NOMO-1 (cell line): ENCODE results near the gene NCOA5.
A peak's percentile ranks its signal among the peaks of the same experiment; 100 is the strongest.

Experiments
- DNase-seq, 2 experiments: peaks; one replicate each; lab custom pipeline; 2025; ENCODE audit not compliant: unreplicated experiment in 2 of 2; lab: John Stamatoyannopoulos, UW

The NCOA5 gene

DNA sequence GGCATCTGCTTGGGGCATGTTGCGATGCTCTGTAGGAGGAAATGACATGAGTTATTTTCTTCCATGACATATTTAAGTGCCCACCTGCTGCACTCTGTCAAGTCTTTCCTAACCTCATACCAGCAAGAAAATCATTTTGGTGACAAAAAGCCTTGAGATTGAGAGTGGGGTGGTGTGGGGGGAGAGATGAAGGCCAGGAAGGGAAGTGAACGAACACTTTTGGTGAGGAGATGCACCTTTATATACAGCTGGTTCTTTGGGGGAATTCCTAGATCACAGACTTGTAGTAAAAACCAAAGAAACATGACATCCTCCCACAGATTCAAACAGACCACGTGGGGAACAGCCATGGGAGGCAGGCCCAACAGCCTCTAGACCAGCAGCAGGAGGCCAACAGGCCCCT lies 26.1 kb downstream of the NCOA5 start:
- DNase-seq, result no peak

DNA sequence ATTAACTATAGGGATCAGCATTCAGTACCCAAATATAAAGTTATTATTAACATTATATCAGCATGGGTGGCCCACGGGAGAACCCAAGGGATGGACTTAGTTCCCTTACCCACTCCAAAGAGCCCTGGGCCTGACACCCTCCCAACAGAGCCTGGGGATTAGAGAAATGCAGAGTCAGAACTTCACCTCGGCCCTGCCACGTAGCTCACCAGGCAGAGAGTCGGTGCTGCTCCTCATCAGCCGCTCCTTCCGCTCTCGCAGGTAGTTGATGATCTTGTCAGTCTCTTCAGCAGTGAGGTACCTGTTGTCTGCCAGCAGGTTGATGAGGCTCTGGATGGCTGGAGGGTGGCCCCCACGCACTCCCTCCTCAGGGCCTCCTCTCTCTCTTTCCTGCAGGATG lies 26.6 kb downstream of the NCOA5 start:
- DNase-seq, result no peak

DNA sequence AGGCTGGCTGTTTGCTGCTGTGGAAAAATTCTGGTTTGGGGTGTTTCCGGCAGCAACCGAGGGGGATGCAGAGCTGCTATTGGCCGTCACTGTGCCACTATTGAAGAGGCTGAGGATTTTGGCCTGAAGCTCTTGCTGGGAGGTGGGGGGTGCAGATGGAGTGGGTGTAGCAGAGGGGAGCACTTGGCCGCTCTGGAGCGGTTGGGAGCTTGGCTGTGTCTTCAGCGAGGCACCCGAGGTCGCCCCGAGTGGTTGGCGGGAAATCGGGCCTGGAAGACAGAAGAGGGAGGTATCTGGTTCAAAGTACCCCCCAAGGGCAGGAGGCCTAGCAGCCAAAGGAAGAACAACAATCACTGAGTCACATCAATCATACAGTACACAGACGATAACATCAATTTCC lies 27.1 kb downstream of the NCOA5 start:
- no peak for DNase-seq

DNA sequence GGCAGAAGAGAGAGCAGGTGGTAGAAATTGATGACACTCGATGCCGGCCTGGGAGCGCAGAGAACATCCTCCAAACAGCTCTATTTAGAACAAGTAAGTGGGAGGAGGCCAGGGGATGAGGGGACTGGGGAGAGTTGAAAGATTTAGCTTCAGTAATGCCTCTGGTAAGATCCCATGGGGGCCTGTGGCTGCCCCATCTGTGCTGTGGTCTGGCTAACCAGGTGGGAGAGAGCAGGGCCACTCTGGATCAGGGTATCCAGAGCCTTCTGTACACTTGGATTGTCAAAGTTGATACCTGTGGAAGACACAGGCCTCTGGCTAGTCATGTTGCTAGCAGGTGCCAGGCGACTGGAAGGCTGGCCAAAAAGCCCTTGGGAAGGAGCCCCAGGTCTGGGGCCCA lies 27.6 kb downstream of the NCOA5 start:
- DNase-seq, result no peak

DNA sequence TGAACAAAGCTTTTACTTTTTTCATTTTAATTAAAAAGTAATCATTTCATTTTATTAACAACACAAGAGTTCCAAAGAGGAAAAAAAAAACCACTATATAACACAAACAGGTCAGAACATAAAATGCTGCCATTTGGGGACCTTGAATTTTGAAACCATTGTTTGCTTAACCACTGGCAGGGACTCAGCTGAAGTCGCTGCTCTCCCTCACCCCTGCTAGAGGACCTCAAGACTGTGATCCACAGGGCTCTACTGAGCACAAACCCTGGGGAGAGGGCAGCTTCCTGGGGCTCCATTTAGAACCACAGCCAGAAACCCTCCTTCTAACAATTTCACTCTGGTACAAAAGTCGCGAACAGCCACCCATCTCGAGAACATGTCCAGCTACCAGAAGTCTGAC lies 28.8 kb downstream of the NCOA5 start:
- DNase-seq, result peak in 1 of 2 experiments; percentile 6

DNA sequence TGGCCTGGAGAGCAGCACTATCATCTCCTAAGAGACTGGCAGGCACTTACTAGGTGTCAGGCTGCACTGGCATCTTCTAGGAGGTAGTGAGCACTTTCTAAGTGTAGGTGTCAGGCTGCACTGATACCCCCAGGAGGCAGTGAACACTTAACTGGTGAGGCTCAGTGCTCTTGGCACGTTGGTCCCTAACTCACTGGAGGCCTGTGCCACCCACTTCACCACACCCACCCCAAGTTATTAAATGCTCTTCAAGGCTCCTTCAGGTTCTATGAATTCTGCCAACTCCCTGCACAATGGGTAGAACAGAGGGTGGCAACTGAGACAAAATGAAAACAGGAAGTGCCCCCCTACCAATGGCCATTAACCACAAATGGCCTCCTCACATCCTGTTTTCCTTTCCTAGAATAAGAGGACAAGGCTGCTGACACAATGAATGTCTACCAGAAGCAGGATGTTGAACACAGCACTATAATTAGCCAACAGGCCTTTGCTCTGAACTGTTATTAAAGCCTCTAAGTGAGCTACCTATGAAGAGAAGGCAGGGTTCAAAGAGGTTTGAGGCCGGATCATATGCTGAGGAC lies 29.4 kb downstream of the NCOA5 start:
- DNase-seq, result peak; percentile 23 to 76

DNA sequence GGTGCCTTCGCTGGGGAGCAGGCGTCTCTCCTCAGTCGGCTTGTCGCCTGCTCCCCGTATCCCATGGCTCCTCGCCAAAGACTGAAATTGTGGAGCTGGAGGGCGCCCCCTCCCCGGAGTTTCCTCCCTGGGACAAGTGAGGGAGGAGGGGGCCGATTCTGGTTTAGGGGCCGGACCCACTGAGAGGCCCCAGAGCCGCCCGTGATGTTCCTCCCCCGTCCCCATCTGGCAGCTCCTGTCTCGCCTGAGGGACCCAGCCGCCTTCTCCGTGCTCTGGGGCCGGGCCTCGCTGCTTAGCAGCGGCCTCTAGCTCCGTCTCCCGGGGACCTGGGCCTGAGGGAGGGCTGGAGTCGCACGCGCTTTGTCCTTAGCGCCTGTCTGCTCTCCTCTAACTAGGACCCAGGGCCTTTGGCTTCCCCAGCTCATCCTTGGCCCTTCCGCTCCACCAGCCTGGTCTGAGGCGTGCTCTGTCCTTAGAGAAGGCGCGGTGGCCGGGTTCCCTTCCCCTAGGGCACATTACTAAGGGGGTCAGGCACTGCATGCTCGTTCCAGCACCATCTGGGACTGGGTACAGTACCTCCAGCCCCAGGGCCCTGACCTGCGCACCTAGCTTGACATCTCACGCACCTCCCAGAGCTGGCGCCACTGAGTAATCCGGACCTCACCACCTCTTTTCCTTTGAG lies 31.0 kb downstream of the NCOA5 start:
- DNase-seq, result no peak

DNA sequence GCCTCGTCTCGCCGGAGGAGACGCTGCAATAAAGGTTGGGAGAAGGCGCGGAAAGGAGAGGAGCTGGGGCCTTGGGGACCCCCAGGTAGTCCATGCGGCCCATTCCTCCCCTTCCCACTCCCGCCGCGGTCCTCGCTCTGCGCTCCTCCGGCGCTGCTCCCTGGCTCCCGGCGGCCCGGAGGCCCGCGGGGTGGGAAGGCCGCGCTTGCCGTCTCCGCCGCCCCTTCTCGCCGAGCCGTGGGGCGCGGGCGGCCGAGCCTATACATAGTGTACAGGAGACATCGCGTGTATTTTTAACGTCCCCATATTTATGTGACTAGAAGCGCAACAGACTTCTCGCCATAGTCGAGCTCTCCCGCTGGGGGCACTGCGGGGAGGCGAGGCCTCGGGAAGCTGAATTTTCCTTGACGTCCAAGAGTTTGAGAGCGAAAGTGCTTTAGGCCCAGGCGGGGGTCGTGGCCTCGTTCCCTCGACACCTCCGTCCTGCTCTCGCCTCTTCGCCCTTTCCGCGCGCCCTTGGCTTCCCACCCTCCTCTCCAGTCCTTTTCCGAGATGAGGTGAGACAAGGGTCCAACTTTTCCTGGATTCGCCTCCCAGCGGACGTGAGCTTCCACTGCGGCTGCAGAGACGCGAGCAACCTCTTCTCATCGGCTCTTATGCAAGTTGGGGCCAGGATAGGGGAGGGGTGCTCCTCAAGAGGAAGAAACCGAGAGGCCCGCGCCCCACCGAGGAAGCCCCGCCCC lies 31.7 kb downstream of the NCOA5 start:
- DNase-seq, result peak; percentile 56 to 72

DNA sequence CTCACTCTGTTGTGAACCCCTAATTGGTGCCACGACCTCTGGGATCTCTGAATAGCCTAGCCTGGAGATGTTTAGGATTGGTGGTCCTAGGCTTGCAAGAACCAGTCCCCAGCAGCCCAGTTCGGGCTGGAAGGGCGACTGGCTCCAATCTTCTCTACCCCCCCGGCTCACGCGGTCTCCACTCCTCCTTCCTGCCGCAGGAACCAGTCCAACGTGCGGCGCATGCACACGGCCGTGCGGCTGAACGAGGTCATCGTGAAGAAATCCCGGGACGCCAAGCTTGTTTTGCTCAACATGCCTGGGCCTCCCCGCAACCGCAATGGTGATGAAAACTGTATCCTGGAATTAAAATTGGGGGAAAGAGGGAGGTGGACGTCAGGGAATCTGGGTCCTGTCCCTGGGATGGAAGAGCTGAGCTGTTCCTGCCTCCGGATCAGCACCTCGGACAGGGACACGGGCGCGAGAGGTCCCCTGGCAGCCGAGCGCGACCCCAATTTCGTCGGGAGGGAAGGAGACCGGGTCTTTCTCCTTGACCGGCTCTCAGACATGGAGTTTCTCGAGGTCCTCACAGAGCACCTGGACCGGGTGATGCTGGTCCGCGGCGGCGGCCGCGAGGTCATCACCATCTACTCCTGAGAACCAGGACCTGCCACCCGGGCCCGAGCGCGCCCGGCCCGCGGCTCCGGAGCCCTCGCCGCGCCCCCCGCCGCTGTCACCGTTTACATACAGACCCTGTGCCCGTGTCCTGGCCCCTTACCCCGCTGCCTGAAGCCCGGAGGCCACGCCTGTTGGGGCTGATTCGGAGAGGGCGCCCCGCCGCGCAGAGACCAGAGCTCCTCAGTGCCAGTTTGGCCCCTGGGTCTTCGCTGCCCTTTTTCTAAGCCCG lies 32.5 kb downstream of the NCOA5 start:
- DNase-seq, result no peak

DNA sequence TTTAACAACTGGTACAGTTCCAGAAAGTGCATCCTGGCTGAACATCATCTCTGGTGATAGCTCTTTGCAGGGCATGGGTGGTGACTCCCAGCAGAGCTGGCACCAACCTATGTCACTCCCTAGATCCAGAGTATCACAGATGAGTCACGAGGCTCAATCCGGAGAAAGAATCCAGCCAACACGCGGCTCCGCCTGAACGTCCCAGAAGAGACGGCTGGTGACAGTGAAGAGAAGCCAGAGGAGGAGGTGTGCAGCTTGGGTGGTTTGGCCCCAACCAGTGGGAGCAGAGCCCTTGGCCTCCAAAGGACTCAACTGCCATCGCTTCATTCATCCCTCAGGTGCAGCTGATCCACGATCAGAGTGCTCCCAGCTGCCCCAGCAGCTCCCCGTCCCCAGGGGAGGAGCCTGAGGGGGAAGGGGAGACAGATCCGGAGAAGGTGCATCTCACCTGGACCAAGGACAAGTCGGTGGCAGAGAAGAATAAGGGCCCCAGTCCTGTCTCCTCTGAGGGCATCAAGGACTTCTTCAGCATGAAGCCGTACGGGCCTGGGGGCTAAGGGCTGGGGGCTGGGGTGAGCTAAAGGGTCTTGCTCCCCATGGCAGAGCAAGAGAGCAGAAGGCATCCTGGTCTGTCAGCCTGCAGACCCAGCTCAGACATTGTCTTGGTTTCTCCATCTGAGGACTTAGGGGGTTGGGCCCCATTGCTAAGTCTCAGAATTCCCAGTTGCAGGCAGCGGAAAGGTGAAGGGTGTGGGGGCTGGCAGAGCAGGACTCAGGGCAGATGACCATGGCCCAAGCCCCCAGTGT lies 33.5 kb downstream of the NCOA5 start:
- no peak for DNase-seq

DNA sequence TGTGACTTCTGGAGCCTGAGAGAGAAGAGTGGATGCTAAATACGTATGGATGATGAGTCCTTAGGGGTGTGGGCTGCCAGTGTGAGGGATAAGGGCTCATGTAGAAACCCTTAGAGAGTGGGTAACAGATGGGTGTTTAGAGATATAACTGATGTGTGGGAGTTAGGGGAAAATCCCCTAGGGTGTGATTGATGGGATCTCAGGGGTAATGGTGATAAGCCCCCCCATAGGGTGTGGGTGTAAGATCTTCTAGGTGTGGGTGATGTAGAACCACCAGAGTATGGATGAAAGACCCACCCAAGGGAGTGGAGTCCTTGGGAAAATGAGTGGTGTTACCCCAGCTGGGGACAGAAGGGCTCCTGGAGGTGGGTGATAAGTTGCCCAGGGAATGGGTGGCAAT lies 34.5 kb downstream of the NCOA5 start:
- DNase-seq, result no peak

DNA sequence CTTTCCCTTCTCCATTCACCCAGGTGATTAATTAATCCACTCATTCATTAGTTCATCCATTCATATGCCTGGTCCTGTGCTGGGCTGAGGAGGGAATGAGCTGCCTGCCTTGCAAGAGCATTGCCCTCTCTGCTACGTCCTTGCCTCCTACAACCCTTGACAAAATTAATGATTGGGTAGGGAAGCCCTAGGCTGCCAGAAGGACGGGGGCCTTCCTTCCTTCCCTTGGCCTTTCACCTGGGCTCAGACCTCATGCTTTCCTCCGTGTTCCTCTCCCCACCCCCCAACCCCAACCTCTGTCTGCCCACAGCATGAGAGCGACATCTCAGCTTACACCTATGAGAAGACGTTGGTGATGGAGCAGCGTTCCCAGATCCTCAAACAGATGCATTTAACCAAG lies 35.2 kb downstream of the NCOA5 start:
- no peak for DNase-seq

DNA sequence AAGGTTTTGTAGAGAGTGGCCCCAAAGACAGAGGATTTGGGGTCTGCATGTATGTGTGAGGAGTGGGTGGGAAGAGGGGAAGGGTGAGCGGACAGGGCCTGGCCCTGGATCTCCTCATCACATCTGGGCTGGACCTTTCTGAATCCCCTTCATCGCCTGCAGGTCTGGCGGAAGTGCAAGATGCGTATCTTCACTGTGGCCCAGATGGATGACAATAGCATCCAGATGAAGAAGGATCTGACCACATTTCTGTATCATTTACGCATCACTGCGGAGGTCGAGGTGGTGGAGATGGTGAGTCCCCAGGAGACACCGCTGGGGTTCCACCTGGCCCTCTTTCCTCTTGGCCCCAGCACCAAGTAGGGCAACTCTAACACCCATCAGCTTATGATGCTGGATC lies 36.3 kb downstream of the NCOA5 start:
- no peak for DNase-seq

DNA sequence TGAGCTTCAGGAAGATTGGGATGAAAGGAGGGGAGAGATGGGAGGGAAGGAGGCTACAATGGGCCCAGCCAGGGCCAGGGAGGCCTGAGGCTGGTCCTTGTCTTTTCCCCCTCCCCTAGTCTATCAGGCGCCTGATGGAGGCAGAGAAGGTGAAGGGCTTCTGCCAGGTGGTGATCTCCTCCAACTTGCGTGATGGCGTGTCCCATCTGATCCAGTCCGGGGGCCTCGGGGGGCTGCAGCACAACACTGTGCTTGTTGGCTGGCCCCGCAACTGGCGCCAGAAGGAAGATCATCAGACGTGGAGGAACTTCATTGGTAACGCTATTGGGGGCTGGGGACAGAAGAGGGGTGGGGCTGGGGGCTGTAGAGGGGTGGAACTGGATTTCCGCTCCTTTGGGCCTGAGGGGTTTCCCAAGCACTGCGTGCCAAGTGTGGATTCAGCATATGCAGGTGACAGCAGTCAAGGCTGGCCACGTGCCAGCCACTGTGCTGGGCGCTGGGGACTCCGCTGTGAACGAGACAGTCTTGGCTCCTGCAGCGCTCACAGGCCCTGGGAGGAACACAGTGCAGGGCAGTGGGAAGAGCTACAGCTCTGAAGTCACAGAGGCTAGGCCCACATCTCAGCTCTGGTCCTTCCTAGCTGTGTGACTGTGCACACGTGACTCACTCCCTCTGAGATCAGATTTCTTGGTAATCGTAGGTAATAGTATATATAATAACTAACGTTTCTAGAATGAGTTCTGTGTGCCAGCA lies 38.0 kb downstream of the NCOA5 start:
- no peak for DNase-seq

DNA sequence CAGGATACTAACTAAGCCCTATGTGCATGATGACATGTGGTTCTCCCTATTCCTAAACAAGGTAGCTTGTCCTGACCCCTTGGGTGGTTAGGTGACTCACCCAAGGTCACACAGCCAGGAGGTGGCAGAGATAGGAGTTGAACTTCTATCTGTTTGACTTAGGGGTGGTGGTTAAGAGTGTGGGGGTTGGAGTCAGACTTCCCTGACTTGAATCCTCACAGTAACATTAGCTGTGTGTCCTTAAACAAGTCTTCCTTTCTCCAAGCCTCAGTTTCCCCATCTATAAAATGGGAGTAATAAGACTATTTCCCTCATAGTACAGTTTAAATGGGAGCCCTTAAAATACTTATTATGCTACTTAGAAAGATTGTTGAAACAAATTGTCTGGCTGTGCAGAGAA lies 38.9 kb downstream of the NCOA5 start:
- no peak for DNase-seq

DNA sequence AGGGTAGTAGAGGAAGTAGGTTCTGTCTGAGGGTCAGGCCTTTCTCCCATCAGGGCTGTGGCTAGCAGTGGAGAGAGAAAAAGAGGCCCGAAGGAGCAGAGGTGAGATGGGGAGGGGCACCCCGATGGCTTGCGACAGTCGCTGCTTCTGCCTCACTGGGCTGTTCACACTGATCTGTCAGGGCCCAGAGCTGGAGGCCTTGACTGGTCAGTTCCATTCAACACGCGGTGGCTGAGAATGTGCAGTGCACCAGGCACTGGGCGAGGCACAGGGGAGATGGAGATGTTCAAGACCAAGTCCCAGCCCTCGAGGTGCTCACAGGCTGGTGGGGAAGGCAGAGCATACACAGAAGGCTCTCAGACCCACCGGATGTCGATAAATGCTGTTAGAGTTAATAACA lies 39.3 kb downstream of the NCOA5 start:
- DNase-seq, result no peak

DNA sequence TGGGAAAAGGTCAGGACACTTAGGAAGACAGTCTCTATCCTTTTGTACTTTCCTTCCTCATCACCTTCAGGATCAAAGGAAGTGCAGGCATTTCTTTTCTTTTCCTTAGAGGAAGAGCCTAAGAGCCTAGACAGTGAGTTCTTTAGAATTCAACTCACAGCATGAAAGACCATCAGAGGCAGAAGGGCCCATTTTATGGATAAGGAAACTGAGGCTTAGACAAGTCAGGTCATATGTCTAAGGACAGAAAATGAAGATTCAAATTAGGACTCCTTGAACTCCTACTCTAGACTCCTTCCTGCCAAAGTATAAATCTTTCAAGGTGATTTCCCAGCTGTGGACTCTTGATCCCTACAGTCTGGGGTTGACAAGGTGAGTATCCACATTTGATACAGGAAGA lies 39.9 kb downstream of the NCOA5 start:
- no peak for DNase-seq

DNA sequence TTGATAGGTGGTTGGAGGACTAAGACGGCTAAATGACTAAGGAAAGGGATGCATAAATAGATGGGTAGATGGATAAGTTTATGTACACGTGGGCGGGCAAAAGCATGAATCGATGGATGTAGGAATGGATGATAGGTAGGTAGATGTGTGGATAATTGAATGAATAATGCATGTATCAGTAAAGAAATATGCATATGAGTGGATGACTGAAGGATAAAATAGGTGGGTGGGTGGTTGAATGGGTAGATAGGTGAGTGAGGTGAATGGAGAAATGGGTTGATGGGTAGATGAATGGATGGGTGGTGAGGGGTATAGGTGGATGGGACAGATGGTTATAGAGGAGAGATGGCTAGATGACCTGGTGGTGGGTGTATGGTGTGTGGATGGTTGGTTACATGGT lies 40.6 kb downstream of the NCOA5 start:
- DNase-seq, result no peak

DNA sequence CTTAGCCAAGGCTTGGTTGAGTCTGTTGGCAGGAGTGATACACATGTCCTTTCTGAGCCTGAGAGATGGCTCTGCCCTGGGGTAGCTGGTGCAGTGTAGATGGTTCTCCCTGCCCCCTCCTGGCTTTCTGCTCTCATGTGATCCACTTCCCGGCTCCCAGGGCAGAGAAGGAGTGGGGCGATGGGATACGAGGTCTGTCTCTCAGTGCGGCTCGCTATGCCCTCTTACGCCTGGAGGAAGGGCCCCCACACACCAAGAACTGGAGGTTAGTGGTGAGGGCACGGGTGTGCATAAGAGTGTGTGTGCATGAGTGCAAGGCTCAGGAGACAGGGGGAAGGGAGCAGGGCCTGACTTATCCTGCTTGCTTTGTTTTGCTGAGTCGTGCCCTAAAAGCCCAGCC lies 41.9 kb downstream of the NCOA5 start:
- no peak for DNase-seq
